Measurements from ENCODE around the gene KRTAP3-3.
"Not testable (repeated sequence)": the region's sequence is repeated elsewhere in the genome, so short reads cannot be mapped to it uniquely, and the experiment has no call there.

The KRTAP3-3 gene

DNA sequence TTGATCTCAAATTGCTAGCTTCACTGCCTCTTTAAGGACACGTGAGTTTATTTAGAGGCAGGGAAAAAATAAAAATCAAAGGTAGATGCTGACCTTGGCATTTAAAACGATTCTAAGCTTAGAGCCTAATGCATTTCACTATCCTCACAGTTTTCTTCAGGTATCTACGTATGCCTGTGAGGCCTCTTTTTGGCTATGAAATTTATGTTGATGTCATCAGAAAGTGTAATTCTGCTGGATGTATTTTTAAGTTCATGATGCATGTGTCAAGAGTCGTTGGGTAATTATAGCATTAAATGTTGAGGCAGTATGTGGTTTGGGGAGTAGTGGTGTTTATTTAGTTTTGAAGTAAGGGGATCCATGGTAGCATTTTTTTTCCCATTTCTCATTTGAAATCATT, 10.0 kb upstream of the KRTAP3-3 start:
- DNase-seq = no peak

DNA sequence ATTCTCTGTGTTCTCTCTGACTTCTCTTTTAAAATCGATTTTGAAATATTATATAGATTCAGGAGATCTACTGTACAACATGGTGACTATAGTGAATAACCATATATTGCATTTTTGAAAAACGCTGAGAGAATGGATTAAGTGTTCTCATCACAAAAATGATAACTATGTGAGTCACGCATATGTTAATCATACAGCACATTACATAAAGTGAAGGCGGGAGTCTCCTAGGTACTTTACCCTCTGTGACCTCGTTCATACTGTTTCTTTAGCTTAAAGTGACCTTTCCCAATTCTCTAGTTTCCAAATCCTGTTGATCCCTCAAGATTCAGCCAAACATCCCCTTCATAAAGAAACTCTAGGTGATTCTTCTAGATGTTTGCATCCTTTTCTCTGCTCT, 8.8 kb upstream of the KRTAP3-3 start:
- no peak for DNase-seq

DNA sequence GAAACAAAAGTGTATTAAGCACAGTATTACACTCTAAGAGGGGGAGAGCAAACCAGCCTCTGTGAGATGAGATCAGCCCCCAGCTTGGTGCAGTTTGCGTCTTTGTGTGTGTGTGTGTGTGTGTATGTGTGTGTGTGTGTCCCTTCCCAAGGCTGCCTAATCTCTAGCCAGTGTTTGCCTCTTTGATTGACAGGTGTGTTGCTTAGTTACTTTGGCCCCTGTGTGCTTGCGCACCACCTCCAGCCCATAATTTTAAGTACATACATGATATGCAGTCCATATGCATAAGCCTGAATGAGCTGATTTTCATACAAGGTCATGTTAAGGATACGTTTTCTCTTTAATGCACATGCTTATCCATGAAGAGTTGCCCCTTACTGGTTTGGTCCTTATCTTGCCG, 7.8 kb upstream of the KRTAP3-3 start:
- no peak for DNase-seq

DNA sequence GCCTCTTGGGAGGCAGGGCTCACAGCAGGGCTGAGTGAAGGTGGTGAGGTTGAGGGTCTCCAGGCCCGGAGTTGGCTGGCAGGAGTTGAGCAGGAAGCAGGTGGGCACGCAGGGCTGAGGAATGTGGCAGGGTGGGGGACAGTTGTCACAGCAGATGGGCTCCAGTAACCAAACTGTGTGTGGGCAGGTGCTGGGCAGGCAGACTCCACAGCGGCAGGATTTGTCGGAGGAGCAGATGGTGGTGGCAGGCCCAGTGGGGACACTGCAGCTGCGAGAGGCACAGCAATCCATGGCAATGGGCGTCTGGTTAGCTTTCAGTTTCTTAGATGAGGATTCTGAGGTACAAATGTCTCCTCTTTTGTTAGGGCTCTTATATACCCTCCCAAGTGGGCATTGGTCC, 5.6 kb upstream of the KRTAP3-3 start, which contains the start of gene KRTAP3-2:
TSS of gene KRTAP3-2 (minus strand) at position 344 of the 400 bp plus-strand sequence. CDS start at position 291, 53 bp downstream.
- not testable (repeated sequence) for DNase-seq

DNA sequence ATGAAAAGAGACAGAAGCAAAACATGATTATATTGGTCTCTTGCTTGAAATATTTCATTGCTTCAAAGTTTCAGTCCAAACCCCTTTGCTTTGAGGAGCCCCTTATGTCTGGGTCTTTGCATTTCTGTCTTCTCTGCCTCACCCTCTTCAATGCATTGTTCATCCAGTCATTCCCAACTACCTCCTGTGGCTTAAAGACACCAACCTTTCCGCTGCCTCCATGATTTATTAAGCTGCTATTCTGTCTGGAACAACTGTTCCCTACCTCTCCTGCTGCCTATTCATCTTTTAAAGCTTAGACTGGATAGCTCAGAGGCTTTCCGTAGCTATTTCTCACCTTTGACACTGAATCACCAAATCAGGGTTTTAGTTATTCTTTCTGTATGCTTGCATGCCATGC, 3.4 kb upstream of the KRTAP3-3 start:
- no peak for DNase-seq

DNA sequence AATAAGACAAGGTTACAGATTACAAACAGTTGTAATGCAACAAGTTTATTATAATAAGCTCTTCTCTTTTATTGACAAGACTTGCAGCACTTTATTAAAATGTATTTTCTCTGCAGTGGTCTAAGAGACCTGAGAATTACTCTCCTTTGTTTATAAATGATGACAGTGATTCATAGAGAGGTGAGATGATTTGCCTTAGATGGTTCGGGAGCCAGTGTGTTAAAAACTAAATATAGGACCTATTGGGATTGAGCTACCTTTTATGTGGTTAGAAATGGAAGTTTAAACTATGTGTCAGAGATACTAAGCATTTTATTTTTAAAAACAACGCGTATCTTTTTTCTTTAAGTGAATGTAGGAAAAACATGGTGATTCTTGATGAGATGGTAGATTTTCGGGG, 2.9 kb upstream of the KRTAP3-3 start:
- DNase-seq = no peak

DNA sequence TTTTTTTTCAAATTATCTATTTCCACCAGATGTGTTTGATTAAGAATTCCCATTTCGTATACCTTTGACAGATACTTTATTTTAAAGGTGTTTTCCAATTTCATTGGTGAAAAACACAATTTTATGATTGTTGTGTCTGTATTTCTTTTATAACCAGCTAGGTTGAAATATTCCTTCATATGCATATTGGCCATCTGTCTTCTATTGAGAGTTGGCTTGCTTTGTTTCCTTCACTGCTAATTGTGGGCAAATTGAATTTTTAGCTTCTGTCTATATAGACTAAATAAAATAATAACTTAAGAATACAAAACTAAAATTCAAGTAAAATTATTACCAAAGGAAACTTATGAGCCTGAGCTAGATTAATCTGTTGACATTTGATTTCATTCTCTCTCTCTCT, 1.2 kb upstream of the KRTAP3-3 start:
- DNase-seq = no peak

DNA sequence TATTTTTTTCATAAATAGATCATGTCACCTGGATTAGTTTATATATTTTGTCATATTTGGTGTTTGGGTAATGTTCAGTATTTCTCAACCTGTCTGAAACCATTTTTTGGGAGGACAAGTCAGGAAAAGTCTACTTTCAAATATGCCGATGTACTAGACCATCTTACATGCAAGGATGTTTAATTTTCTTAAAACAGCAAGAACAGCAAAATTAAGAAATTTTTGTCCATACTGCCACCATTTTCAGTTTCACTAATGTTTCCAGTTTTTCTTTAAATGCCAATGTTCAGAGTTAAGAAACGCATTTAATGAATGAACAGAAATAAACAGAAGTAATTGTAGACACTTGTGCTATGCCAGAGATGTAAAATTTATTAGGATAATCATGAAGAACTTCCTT, 880 bp downstream of the KRTAP3-3 start:
- no peak for DNase-seq

DNA sequence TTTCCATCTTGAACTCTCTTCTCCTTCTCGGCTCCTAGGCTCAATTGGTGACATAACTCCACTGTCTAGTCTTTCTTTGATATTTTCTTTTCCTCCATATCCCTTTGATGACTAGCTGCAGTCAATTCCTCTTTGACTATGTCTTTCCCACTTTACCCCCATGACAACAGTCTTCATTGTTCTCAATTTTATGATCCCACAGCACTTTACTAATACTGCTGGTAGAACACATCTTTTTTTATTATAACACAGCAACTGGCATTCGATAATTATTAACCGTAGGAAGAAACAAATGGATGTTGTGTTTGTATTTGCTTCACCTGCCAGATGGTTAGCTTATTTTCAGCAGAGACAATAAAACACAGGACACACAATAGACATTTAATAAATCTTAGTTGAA, 1.3 kb downstream of the KRTAP3-3 start:
- no peak for DNase-seq

DNA sequence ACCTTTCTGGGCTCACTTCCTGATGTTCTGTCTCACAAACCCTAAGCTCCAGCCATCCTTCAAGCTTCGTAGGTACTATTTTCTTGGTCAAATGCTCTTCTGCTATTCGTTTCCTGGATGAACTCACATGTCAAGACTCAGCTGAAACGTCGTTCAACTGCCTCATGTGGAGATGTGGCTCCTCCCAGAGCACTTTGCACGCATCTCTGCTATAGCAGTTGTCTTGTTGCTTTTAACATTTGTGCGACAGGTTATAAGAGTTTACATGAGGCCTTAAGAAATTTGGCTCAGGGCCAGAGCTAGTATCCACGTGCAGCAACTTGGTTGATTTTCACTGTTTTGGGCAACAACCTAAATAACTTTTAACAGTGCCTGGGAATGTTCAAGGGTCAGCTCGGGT, 7.0 kb downstream of the KRTAP3-3 start:
- no peak for DNase-seq

DNA sequence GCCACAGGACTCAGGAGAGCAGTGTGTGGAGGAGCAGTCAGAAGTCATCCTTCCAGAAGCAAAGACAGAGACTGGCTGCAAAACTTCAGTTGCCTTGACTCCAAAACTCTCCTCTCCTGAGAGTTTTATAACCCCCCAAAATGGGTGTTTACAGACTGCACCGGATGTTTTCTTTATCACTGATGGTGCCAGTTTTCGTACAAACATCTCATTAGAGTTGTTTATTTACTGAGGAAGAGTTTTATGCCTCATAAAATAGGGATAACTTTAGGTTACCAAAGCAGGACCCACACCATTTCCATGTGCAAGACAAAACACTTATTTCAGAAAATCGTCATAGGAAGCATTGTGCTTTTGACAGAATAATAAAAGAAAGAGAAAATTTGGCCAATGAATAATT, 9.7 kb downstream of the KRTAP3-3 start, which contains the start of gene KRT40:
TSS of gene KRT40 (minus strand) at position 101 of the 400 bp plus-strand sequence. CDS start at position 48, 53 bp downstream.
- DNase-seq = no peak

DNA sequence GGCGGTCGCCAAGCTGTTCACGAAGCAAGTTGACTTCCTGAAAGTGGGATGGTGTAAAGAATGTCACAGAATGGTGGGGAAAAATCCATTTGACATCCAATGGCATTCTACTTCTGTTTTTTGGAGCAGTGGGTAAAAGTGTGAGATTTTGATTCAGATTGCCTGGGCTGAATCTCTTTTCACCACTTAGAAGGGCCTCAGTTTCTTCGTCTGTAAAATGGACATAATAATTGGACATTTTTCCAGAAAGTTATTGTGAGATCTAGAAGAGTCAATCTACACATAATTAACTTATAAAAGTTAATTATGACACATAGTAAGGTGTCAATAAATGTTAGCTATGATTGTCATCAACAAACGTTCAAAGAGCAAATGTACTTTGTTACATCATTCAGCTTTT, 12.8 kb downstream of the KRTAP3-3 start:
- DNase-seq = no peak

DNA sequence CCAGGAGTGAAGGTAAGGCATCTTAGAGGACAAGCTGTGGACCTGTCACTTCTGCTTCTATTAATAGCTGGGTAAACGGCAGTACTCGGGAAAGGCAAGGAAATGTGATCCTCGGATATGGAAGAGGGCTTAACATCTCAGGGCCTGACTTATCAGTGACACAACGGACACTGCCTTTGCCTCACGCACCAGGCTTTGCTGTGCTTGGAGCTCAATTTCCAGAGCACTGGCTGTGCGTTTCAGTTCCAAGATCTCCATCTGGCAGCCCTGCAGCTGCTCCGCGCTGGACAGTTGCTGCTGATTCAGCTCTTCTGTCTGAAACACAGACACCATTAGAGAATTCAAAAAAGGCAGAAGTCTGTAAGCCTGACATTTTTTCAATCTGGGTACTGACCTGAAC, 13.4 kb downstream of the KRTAP3-3 start:
- no peak for DNase-seq

DNA sequence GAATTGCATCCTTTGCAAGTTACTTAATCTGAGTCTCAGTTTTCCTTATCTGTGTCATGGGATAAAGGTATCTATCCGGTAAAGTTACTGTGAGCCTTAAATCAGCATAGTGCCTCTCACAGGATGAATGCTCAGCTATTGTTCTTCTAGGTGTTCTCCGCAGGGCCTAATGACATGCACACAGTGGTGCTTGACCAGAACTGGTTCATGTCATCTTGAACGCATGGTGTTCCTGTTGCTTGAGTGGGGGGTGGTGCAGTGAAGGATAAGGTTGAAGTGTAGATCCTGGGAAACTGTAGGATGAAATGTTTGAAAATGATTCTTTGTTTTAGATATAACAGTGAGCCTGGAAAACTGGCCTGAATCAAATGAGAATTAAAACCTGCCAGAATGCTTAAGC, 13.8 kb downstream of the KRTAP3-3 start:
- DNase-seq = no peak

DNA sequence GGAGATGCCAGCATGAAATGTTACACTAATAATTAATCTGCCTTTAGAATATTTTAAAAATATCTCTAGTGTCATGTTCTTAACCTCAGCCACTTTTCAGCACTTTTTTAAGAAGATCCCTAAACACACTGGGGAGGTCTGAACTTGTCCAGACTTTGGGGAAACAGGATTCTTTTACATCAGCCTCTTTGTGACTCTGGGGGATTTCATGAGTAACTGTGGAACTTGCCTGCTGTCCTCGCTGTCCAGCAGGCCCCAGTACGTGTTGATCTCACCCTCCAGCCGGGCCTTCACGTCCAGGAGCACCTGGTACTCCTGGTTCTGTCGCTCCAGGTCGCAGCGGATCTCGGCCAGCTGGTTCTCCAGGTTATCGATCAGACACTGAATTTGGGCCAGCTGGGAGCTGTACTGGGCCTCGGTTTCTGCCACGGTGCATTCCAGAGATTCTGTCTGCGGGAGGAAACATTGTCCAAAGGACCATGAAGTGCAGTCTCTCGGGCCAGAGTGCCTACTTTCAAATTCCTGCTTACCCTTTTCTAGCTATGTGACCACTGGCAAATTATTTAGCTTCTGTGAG, 15.3 kb downstream of the KRTAP3-3 start:
- DNase-seq = no peak

DNA sequence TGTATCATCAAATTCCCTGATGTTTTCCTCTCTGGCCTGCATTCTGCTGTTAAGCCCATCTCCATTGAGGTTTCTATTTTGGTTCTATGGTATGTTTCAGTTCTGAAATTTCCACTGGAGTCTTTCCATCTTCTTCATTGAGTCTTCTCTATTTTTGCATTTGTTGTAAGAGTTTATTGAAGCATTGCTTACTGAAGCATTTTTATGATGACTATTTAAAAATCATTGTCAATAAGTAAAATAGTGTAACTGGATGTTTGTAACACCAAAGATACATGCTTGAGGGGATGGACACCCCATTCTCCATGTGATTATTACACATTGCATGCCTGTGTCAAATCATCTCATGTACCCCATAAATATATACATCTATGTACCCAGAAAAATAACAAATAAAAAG, 18.4 kb downstream of the KRTAP3-3 start:
- no peak for DNase-seq

DNA sequence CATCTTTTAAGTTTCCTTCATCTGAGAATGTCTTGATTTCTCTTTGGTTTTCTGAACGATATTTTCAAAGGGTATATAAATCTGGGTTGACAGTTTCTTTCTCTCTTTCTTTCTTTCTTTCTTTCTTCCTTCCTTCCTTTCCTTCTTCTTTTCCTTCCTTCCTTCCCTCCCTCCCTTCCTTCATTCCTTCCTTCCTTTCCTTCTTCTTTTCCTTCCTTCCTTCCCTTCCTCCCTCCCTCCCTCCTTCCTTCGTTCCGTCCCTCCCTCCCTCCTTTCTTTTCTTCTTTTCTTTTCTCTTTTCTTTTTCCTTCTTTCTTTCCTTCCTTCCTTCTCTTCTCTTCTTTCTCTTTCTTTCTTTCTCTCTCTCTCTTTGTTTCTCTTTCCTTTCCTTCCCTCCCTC, 19.6 kb downstream of the KRTAP3-3 start:
- no peak for DNase-seq

DNA sequence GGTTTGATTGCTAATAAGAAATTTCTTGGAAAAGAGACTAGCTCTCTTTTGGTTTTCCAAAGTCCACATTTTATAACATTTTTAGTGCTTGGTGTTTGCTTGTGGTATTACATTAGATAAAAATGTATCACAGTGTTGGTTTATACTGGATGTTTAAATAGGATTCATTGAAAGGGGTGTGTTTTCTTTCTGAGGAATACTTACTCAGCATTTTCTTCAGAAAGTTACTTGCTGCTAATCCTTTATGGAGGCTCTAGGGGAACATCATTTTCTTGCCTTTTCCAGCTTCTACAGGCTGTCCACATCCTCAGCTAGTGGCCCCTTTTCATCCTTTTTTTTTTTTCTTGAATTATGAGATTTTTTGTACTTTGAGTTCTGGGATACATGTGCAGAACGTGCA, 26.4 kb downstream of the KRTAP3-3 start:
- DNase-seq = no peak

DNA sequence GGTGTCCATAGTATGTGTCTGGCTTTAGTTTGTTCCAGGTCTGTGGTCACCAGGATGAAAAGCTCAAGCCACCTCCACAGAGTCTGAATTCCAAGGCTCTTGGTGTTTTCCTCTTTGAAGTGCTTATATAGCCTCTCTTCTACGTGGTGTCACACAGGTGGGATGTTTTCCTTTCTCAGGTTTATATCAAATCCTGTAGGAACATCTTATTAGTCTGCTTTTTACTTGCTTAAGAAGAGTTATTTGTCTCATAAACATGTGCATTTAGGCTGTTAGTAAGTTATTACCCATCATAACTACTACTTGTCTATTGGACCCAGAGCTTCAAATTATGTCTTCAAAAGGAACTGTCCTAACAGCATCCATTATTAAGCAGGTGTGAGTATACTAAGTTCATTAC, 27.1 kb downstream of the KRTAP3-3 start, which contains the start of gene KRT39:
TSS of gene KRT39 (minus strand) at position 101 of the 400 bp plus-strand sequence. CDS start at position 9, 92 bp downstream.
- DNase-seq = no peak

DNA sequence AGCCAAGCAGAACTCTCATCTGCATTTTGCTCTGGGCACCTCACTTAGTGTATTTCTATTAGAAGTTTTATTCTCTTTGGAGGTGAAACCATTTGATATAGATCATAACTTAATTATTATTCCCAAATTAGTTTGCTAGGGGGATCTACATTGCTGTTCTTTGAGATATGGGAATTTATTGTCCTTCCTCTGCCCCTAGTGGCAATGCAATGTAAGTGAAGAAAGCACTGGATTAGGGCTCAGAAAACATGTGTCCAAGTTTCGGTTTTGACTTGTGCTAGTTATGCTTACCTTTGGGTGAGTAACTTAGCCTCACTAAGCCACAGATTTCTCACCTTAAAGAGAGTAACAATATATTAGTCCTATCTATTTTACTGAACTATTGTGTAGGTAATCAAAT, 30.1 kb downstream of the KRTAP3-3 start:
- DNase-seq = no peak

DNA sequence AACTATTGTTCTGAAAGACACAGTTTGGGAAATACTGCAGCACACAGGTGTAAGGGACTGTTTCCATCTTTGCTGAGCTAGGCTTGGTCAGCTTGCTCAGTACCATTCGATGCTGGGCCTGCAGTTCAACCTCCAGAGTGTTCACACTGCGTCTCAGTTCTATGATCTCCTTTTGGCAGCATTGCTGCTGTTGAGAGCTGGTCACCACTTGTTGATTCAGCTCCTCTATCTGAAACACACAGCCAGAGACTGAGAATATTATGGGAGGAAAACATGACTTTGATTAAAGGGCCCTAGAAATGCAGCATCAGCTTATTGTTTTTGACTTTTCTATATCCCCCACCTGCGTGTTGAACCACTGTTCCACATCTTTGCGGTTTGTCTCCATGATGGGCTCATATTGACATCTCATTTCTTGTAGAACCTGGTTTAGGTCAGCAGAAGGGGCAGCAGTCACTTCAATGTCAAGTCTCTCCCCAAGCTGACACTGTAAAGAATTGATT, 31.9 kb downstream of the KRTAP3-3 start:
- no peak for DNase-seq

DNA sequence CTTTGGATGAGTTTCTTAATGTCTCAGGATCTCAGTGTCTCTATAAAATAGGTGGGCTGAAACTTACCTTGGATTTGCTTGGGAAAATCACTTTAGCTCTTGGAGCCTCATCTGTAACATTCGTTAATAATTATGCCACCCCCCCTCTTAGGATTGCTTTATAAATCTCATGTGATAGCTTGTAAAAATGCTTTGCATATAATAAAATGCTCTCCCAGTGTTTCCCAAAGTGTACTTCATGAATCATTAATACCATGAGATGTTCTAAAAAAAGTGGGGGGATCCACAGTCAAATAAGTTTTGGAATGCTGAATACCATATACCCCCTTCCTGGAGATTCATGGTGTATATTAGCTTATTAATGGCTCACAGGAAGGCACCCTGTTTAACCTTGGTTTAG, 32.4 kb downstream of the KRTAP3-3 start:
- DNase-seq = no peak

DNA sequence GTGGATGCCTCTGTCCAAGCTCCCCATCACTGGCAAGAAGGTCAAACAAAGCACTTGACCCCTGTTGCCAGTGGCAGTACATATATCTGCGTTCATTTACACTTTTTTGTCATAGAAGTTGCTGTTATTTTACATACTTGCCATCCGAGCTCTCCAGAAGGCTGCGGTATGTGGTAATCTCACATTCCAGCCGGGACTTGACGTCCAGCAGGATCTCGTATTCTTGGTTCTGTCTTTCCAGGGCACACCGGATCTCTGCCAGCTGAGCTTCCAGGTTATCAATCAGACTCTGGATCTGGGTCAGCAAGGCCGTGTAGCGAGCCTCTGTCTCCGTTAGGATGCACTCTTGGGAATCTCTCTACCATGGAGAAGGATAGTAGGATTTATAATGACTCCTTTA, 33.8 kb downstream of the KRTAP3-3 start:
- no peak for DNase-seq

DNA sequence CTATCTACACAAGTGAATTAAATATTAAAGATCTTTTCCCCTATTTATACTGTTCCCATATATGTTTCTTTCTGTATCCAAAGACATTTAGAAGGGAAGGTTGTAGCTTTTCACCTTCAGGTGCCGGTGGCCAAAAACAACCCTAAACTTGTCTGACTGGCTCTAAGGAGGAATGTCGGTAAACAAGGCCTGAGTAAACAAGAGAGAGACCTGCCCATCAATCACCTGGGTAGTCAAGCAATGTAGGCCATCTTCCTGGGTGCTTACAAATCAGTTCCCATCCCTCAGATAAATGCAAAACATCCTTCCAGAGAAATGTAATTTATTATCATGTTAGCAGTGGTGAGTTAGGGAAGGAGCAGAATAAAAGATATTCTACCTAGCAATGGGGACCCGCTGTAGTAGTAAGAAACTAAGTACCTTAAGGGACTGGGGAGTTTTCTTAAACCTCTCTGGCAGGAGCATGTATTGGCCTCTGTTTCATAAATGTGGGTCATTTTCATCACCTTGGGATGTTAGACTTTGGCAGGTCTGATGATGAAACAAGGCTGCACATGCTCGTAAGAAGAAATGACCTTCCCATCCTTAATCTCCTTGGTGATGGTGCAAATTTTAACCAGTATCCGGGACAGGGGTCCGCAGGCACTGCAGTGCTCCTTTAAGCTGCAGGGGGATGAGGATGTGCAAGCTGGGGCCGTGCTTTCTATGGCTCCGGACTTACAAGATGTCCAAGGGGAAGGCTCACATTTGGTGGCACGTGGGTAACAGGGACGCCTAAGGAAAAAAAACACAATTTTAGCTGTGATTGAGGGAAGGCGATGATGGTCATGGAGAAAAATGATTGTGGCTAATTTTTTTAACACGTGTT, 35.6 kb downstream of the KRTAP3-3 start:
- DNase-seq = no peak

Data from NCI-H1930 (cell line).